CD8-positive, alpha-beta memory T cell (primary cell): ENCODE results near the gene ZBTB16. TPM values are rescaled to one million over a fixed set of nuclear protein-coding genes. Genes with fewer than 3 reads are reported as not detected.
A peak's percentile ranks its signal among the peaks of the same experiment; 100 is the strongest.

ENCODE experiments used
- CTCF ChIA-PET: fragments of 350-600 bp; sonication (Branson Sonifier 250); formaldehyde crosslinking; loops from one replicate; lab custom pipeline; 2021; ENCODE audit warnings: antibody characterized with exemption; lab: Charles Lee
- POLR2A ChIA-PET: fragments of 350-600 bp; sonication (Branson Sonifier 250); formaldehyde crosslinking; loops from one replicate; lab custom pipeline; 2021; ENCODE audit warnings: antibody characterized with exemption; lab: Charles Lee
- DNase-seq, 5 donors: peaks; one replicate each; pipeline versions ENCODE4 v3.0.0 to v3.0.0-alpha.2; 2020 to 2022; ENCODE audit warnings: mixed read lengths in 1 of 5
- H3K27ac ChIP-seq: one replicate; pipeline ENCODE4 v1.7.0; 2013; ENCODE audit warnings: low read depth, mild to moderate bottlenecking, low read length, moderate library complexity
- H3K27me3 ChIP-seq: 2 replicates; pipeline ENCODE4 v1.7.0; 2013; ENCODE audit warnings: low read length, mild to moderate bottlenecking; ENCODE audit not compliant: insufficient read depth, poor library complexity, severe bottlenecking
- H3K36me3 ChIP-seq: 2 replicates; pipeline ENCODE4 v1.7.0; 2013; ENCODE audit warnings: mild to moderate bottlenecking, low read length, moderate library complexity; ENCODE audit not compliant: insufficient read depth
- H3K4me1 ChIP-seq: 2 replicates; pipeline ENCODE4 v1.7.0; 2013; ENCODE audit warnings: mild to moderate bottlenecking, low read length, moderate library complexity; ENCODE audit not compliant: insufficient read depth
- H3K4me3 ChIP-seq: 2 replicates; pipeline ENCODE4 v1.7.0; 2013; ENCODE audit warnings: mild to moderate bottlenecking, low read length
- H3K9me3 ChIP-seq: 2 replicates; pipeline ENCODE4 v1.7.0; 2013; ENCODE audit warnings: mild to moderate bottlenecking, low read length
- H3K27ac Mint-ChIP-seq, 8 donors: one replicate each; pipeline ENCODE4 v1.8.0; 2020 to 2021; ENCODE audit warnings: mixed read lengths in 8 of 8, mild to moderate bottlenecking in 6 of 8, inconsistent platforms in 3 of 8, moderate library complexity in 3 of 8
- H3K27me3 Mint-ChIP-seq, 2 donors: one replicate each; pipeline ENCODE4 v1.8.0; 2020 to 2021; ENCODE audit warnings: mixed read lengths in 2 of 2, mild to moderate bottlenecking in 1 of 2, moderate library complexity in 1 of 2
- H3K36me3 Mint-ChIP-seq, 3 donors: one replicate each; pipeline ENCODE4 v1.8.0; 2020 to 2021; ENCODE audit warnings: mixed read lengths in 3 of 3, inconsistent platforms in 1 of 3, mild to moderate bottlenecking in 1 of 3
- H3K4me1 Mint-ChIP-seq, 3 donors: one replicate each; pipeline ENCODE4 v1.8.0; 2020 to 2021; ENCODE audit warnings: mixed read lengths in 3 of 3, inconsistent platforms in 1 of 3, mild to moderate bottlenecking in 1 of 3
- H3K4me3 Mint-ChIP-seq, 7 donors: one replicate each; pipeline ENCODE4 v1.8.0; 2020 to 2021; ENCODE audit warnings: mixed read lengths in 7 of 7, mild to moderate bottlenecking in 6 of 7, moderate library complexity in 4 of 7, inconsistent platforms in 2 of 7
- H3K9me3 Mint-ChIP-seq, 5 donors: one replicate each; pipeline ENCODE4 v1.8.0; 2020 to 2022; ENCODE audit warnings: mixed read lengths in 5 of 5, mild to moderate bottlenecking in 3 of 5, moderate library complexity in 2 of 5, inconsistent platforms in 1 of 5
- polyA plus RNA-seq: library from polyadenylated mRNA; unstranded; fragments of 300-500 nt; fragmentation: Illumina TruSeq; gene quantifications from one replicate; pipeline ENCODE4 v1.2.3, GENCODE V29; 2021
- total RNA-seq, 2 experiments: library from RNA; stranded (reverse); gene quantifications; one replicate each; pipeline ENCODE4 v1.2.3, GENCODE V29; 2021

ZBTB16 gene
- total and polyA plus RNA-seq, 3 experiments from 2014 or later, result 2.1 to 71.9 (median 2.2) TPM

DNA sequence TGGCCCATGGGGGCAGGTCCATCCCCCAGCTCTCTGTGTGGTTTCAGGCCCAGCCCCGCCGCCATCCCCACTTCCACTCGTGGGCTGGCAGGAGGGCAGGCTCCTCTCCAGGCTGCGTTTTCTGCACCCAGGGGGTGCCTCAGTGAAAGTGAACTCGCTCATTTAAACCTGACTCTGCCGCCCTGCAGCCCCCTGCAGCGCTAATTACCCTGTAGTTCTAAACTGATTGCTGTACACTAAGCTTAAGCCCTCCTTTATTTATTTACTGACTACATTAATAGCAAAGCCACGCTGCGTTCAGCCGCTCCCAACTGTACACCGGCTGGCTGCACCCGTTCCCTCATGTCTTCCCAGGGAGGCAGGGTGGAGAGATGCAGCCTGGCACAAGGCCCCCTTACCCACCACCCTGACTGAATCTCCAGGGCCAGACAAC, 200.1 kb downstream of the ZBTB16 start:
- DNase-seq, result no peak
- H3K4me3 Mint-ChIP-seq, result no peak overlapping the region
- no peaks in the 10 kb centered on the region for H3K9me3 Mint-ChIP-seq
- ChIA-PET CTCF (interaction anchor here (1.3 to 10.4 kb wide), 17 partner anchors 11 to 364 kb away, joined by 3 to 180 read pairs (median 14); no protein-coding TSS in a partner anchor), POLR2A (no interaction called here)
- Histone ChIP-seq H3K36me3 (no peaks in the 10 kb centered on the region), H3K9me3 (no peaks in the 10 kb centered on the region), H3K4me3 (no peak overlapping the region), H3K4me1 (no peaks in the 10 kb centered on the region), H3K27me3 (no peaks in the 10 kb centered on the region), H3K27ac (no peak overlapping the region)
- peak overlapping the region in 2 of 8 donors; percentile 40 to 51 for H3K27ac Mint-ChIP-seq
- peaks cover 0 to 6% (median 4%) of the 10 kb centered on the region in 3 donors for H3K4me1 Mint-ChIP-seq
- H3K36me3 Mint-ChIP-seq, result no peaks in the 10 kb centered on the region
- H3K27me3 Mint-ChIP-seq, result peaks cover 0 to 4% of the 10 kb centered on the region in 2 donors

DNA sequence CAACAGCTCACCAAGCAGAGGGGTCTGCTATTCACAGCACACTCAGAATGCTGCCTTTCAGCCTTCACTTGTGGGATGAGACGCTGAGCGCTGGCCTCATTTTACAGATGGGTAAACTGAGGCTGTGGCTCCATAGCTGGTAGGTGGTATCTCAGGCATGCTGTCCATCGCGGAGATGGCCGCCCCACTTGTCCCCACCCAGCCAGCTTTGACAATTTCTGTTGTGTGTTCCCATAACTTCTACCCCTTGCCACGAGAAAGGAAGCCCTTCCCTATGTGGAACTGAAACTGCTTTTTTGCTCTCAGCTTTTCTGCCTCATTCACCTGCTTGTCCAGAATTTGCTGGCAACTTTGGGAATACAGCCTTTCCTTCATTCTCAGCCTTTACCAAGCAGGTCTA, 200.6 kb downstream of the ZBTB16 start:
- Histone ChIP-seq H3K27me3 (no peaks in the 10 kb centered on the region), H3K4me3 (no peak overlapping the region), H3K4me1 (no peaks in the 10 kb centered on the region), H3K36me3 (no peaks in the 10 kb centered on the region), H3K27ac (no peak overlapping the region), H3K9me3 (no peaks in the 10 kb centered on the region)
- H3K4me1 Mint-ChIP-seq, result peaks cover 0 to 6% (median 4%) of the 10 kb centered on the region in 3 donors
- ChIA-PET CTCF (interaction anchor here (0.8 to 10.4 kb wide), 32 partner anchors 9 to 385 kb away, joined by 3 to 180 read pairs (median 6); partner anchors contain the start of genes USP28 and ZBTB16), POLR2A (no interaction called here)
- no peaks in the 10 kb centered on the region for H3K9me3 Mint-ChIP-seq
- H3K27ac Mint-ChIP-seq, result peak overlapping the region in 2 of 8 donors; percentile 40 to 51
- H3K27me3 Mint-ChIP-seq, result peaks cover 0 to 4% of the 10 kb centered on the region in 2 donors
- H3K4me3 Mint-ChIP-seq, result no peak overlapping the region
- no peak for DNase-seq
- no peaks in the 10 kb centered on the region for H3K36me3 Mint-ChIP-seq

GRCh38 chr11:114260483-114260882, 201.0 kb downstream of the ZBTB16 start:
- no peak overlapping the region for H3K27ac Mint-ChIP-seq
- ChIA-PET POLR2A (no interaction called here), CTCF (interaction anchor here (0.6 to 10.4 kb wide), 45 partner anchors 8 to 949 kb away, joined by 3 to 180 read pairs (median 6); partner anchors contain the start of genes USP28 and ZBTB16)
- no peaks in the 10 kb centered on the region for H3K36me3 ChIP-seq
- H3K27ac ChIP-seq, result no peak overlapping the region
- H3K9me3 Mint-ChIP-seq, result no peaks in the 10 kb centered on the region
- peaks cover 0 to 6% (median 4%) of the 10 kb centered on the region in 3 donors for H3K4me1 Mint-ChIP-seq
- no peaks in the 10 kb centered on the region for H3K4me1 ChIP-seq
- no peak for DNase-seq
- H3K4me3 Mint-ChIP-seq, result no peak overlapping the region
- no peaks in the 10 kb centered on the region for H3K27me3 ChIP-seq
- no peaks in the 10 kb centered on the region for H3K36me3 Mint-ChIP-seq
- H3K9me3 ChIP-seq, result no peaks in the 10 kb centered on the region
- H3K27me3 Mint-ChIP-seq, result peaks cover 0 to 4% of the 10 kb centered on the region in 2 donors
- H3K4me3 ChIP-seq, result no peak overlapping the region

- H3K9me3 Mint-ChIP-seq, result no peaks in the 10 kb centered on the region
- Histone ChIP-seq H3K36me3 (no peaks in the 10 kb centered on the region), H3K27ac (no peak overlapping the region), H3K27me3 (no peaks in the 10 kb centered on the region), H3K4me1 (no peaks in the 10 kb centered on the region), H3K9me3 (no peaks in the 10 kb centered on the region), H3K4me3 (no peak overlapping the region)
- H3K27me3 Mint-ChIP-seq, result peaks cover 4% of the 10 kb centered on the region in 2 donors
- DNase-seq, result no peak
- no peak overlapping the region for H3K4me3 Mint-ChIP-seq
- H3K27ac Mint-ChIP-seq, result no peak overlapping the region
- H3K36me3 Mint-ChIP-seq, result no peaks in the 10 kb centered on the region
- ChIA-PET CTCF (interaction anchor here (0.9 to 10.4 kb wide), 38 partner anchors 8 to 457 kb away, joined by 3 to 180 read pairs (median 7); partner anchors contain the start of genes HTR3A and ZBTB16), POLR2A (no interaction called here)
- peaks cover 0 to 6% (median 4%) of the 10 kb centered on the region in 3 donors for H3K4me1 Mint-ChIP-seq
Measured at GRCh38 chr11:114261791-114262190, 202.3 kb downstream of the ZBTB16 start.

DNA sequence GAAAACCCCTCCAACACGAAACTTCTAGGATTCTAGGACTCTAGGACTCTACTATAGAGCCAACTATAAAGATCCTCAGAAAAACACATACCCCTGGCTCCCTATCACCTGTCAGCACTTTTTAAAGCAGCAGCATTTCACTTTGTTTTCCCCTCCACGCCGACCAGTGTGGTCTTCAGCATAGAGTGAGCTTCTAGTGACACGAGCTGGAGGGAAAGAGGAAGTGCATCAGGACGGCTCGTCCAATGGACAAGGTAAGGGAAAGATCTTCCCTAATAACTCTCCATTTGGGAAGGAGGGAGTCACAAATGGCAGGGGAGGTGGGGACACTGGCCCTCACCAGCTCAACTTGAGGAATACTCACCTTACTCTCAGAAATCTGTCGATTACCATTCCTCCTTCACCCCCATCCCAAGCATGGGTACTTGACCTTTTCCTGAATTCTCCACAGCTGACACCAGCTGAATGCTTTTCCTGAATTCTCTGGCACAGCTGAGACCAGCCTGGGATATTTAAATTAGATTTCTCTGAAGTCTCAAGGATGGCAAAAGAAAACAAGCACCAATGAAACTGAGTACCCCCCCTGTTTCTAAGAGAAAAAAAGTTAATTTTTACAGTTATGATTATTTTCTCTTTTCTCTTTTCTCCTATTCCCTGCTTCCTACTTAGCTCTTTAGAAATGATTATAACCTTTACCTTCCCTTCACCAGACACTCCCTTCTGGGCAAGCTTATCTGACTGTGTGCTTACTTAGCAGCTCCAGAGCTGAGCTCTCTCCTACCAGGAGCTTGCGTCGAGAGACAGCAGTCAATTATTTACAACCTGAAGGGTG, 203.4 kb downstream of the ZBTB16 start:
- Histone ChIP-seq H3K27ac (no peak overlapping the region), H3K27me3 (no peaks in the 10 kb centered on the region), H3K36me3 (no peaks in the 10 kb centered on the region), H3K4me1 (no peaks in the 10 kb centered on the region), H3K9me3 (no peaks in the 10 kb centered on the region), H3K4me3 (no peak overlapping the region)
- Mint-ChIP-seq H3K9me3 (no peaks in the 10 kb centered on the region), H3K4me1 (peaks cover 0 to 6% (median 4%) of the 10 kb centered on the region in 3 donors), H3K27ac (no peak overlapping the region), H3K36me3 (peaks cover 0 to 1% (median 0%) of the 10 kb centered on the region in 3 donors), H3K4me3 (no peak overlapping the region), H3K27me3 (peaks cover 4 to 6% of the 10 kb centered on the region in 2 donors)
- DNase-seq, result peak in 3 of 5 donors; percentile 17 to 58 (median 21)
- POLR2A ChIA-PET, result no interaction called here
- CTCF ChIA-PET, result interaction anchor here (1.0 to 10.4 kb wide), 19 partner anchors 9 to 457 kb away, joined by 3 to 180 read pairs (median 6); partner anchors contain the start of gene ZBTB16

DNA sequence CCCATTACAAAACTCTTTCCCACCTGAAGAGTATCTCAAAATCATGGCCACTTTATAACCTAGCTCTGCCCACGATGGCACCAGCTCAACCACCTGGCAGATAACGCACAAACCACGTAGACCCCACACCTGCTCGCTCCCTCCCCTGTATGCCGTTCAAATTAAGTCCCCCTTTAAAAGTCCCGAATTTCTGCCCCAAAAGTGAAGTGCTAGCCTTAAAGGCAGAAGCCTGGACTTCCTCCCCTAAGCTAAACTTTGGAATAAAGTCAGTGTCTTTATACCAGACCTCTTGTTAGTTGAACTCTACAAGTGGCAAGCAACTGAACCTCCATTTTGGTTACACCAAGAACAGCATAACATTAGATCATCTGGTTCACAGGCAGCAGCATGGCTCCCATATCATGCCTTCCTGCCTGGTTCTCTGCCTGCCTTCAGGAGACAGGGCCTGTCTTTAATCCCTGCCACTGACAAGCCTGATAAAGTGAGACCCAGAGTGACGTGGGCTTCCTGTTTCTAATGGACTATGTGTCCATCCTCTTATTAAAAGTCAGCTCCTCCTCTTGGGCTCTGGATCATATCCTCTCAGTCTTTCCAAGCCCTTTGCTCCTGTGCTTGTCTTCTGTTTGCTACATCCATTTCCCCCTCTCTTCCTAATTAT, 204.1 kb downstream of the ZBTB16 start:
- H3K9me3 Mint-ChIP-seq, result no peaks in the 10 kb centered on the region
- Histone ChIP-seq H3K27me3 (no peaks in the 10 kb centered on the region), H3K4me3 (no peak overlapping the region), H3K4me1 (no peaks in the 10 kb centered on the region), H3K27ac (no peak overlapping the region), H3K36me3 (no peaks in the 10 kb centered on the region), H3K9me3 (no peaks in the 10 kb centered on the region)
- H3K36me3 Mint-ChIP-seq, result peaks cover 0 to 1% (median 0%) of the 10 kb centered on the region in 3 donors
- H3K27me3 Mint-ChIP-seq, result peaks cover 4 to 6% of the 10 kb centered on the region in 2 donors
- H3K27ac Mint-ChIP-seq, result no peak overlapping the region
- no peak for DNase-seq
- CTCF ChIA-PET, result interaction anchor here (1.3 to 10.4 kb wide), 13 partner anchors 16 to 457 kb away, joined by 3 to 180 read pairs (median 19); partner anchors contain the start of gene ZBTB16
- POLR2A ChIA-PET, result no interaction called here
- H3K4me1 Mint-ChIP-seq, result peaks cover 0 to 5% (median 4%) of the 10 kb centered on the region in 3 donors
- H3K4me3 Mint-ChIP-seq, result no peak overlapping the region

- no peak overlapping the region for H3K4me3 ChIP-seq
- Mint-ChIP-seq H3K27me3 (peaks cover 6 to 9% of the 10 kb centered on the region in 2 donors), H3K36me3 (peaks cover 0 to 1% (median 0%) of the 10 kb centered on the region in 3 donors), H3K27ac (no peak overlapping the region), H3K4me1 (no peaks in the 10 kb centered on the region), H3K4me3 (no peak overlapping the region), H3K9me3 (no peaks in the 10 kb centered on the region)
- no peaks in the 10 kb centered on the region for H3K27me3 ChIP-seq
- H3K4me1 ChIP-seq, result no peaks in the 10 kb centered on the region
- POLR2A ChIA-PET, result no interaction called here
- CTCF ChIA-PET, result interaction anchor here (1.4 to 10.4 kb wide), 7 partner anchors 10 to 382 kb away, joined by 3 to 180 read pairs (median 45); no protein-coding TSS in a partner anchor
- DNase-seq, result no peak
- no peaks in the 10 kb centered on the region for H3K9me3 ChIP-seq
- no peaks in the 10 kb centered on the region for H3K36me3 ChIP-seq
- H3K27ac ChIP-seq, result no peak overlapping the region
Measured at GRCh38 chr11:114264381-114264780, 204.9 kb downstream of the ZBTB16 start.
